NCI-H1694 (cell line): Measurements from ENCODE around the gene WDR7.
A peak's percentile ranks its signal among the peaks of the same experiment; 100 is the strongest.

ENCODE experiments used
- DNase-seq: peaks from one replicate; lab custom pipeline; 2025; lab: John Stamatoyannopoulos, UW

Gene WDR7

GRCh38 chr18:56650944-56651770 lies at the start of gene WDR7:
WDR7 (plus strand) TSS chr18:56651359; CDS start chr18:56672516, 21,157 bp downstream.
- peak; percentile 91 for DNase-seq

GRCh38 chr18:56606618-56607017 lies 44.5 kb upstream of the WDR7 start:
- DNase-seq = no peak

DNA sequence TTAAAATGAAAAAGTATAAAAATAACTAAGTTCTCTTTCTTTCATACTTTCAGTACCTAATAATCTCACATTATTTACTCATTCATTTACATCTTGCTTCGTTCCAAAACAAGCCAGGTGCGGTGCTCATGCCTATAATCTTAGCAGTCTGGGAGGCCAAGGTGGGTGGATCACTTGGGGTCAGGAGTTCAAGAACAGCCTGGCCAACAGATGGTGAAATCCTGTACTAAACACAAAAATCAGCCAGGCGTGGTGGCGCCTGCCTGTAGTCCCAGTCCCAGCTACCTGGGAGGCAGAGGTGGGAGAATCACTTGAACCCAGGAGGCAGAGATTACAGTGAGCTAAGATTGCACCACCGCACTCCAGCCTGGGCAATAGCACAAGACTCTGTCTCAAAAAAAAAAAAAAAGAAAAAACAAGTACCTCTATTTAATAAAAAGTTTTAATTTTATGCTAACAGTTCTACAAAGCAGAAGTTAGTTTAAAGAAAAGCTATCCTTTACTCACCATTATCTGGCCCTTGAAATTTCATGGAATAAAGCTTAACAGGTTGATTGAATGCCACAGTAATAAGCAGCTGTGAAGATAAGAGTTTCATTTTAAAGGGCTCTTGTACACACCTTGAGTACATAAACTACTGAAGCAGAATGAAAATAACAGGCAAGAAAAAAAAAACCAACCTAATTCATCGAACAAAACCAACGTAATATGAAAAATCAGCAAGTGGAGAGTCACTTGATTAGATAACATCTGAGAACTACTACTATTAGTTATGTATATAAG lies 35.2 kb upstream of the WDR7 start:
- no peak for DNase-seq

DNA sequence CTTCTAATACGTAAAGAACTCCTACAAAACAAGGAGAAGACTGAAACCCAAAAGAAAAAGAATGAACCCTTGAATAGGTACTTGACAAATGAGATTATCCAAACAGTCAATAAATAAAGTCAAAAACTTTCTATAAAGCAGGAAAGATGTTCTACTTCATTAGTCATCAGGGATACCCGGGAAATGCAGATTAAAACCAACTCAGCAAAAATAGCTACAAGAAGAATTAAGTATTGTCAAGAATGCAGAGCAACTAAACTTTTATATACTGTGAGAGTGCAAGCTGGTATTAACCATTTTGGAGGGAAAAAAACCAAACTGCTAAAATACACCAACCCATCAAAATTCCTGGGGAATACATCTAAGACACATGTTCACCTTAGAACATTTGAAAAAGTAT lies 23.2 kb upstream of the WDR7 start:
- no peak for DNase-seq

DNA sequence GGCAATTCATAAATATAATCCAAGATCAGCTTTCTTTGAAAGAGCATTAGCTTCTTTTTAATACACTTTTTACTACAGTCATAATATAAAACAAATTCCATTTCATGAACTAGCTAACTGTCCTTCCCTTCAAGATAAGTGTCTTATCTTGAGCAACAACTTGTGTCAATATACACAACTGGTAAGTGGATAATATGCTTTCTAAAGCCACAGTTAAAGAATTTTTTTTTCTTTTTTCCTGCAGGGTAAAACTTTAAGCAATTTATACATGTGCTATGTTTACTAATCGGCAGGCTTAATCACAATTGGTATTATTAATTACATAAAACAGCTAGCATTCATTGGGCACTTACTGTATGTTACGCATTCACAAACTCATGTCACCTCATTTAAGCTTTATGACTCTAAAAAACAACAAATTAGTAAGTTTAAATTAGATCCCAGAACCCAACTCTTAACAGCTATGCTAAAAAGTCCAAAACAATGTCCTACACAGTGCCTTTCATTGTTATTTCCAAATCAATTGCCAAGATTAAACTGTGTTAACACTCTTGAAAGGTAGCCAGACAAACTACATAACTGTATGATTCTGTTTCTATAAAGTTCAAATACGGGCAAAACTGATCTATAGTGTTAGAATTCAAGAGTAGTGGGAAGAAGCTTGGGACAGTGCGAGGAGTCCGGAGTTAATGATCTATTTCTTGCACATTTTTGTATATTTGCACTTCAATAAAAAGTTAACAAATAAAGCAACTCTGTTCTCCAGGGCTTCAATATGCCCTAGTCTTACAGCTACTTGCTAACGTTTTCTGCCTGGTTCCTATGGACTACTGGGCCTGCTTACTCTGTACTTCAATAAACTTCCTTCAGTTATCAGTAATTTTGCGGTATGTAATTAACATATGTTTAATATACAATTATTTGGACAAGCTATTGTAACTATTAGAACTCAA lies 18.8 kb upstream of the WDR7 start:
- no peak for DNase-seq

- no peak for DNase-seq
These were observed 16.2 kb upstream of the WDR7 start for GRCh38 chr18:56635007-56635406.

- DNase-seq = no peak
These were observed 14.0 kb upstream of the WDR7 start for GRCh38 chr18:56637176-56637575.

DNA sequence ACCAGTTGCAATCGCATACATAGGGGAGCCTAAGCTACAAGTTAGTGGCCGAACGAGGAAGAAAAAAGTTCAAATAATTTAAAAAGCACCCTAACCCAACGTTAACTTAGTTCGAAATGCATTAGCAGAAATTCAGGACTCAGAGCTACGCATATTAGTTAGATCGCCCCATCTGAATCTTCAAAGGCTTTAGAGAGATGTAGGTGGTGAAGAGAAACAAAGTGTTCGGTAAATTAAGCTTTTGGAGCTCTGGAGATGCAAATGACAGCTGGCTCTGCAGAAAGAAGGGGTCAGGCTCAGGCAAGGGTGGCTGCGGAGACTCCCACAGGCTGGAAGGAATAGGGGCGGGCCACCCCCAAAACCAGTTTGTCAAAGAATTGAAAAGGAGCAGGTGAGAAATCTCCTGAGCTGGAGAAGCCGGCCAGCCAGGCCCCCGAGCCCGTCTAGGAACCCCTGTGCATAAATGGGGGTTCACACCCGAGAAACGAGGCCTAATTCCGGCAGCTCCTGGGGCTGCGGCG lies 13.4 kb upstream of the WDR7 start:
- no peak for DNase-seq

DNA sequence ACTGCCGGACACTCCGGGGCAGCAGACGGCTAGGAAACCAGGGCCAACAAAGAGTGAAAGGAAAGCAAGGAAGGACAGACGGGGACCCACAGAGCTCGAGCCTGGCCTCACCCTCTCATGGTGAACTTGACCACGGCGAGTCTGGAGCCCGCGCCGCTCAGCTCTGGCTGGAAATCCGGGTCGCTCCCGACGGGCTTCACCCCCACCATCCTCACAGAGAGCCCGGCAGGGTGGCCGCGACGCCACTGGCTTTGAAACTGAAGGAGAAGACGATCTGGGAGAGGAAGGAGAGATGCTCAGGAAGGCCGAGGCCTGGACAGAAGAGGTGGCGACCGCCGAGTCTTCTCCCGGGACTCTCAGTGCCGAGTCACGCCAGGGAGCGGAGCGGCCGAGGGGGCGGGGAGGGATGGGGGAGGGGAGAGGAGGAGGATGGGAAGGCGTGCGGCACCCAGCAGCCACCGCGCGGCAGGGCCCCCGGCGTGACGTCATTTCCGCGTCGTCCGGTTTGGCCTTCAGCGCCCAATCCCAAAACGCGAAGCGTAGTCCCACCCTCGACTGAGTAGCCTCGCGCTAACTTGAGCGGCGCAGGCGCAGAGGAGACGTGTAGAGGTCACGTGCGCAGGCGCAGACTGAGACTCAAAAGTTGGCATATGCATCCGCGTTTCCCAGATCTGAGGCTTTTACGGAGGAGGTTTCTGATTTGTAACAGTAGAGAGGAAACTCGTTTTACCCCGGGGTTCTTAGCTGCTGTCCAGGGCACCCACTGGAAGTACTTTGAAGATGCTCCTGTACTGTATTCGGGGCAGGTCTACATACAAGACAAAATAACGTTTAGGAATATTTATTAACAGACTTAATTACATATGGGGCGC lies 12.7 kb upstream of the WDR7 start, which contains the start of gene TXNL1:
Gene TXNL1 (minus strand): TSS at position 361 of the 872 bp plus-strand sequence. CDS start 152 bp downstream, at position 209.
- DNase-seq = peak; percentile 94

GRCh38 chr18:56639104-56639381 lies 12.1 kb upstream of the WDR7 start:
- no peak for DNase-seq

- DNase-seq = no peak
These were observed 11.6 kb upstream of the WDR7 start for GRCh38 chr18:56639571-56639970.

GRCh38 chr18:56641714-56642337 lies 9.3 kb upstream of the WDR7 start:
- no peak for DNase-seq

GRCh38 chr18:56643381-56643780 lies 7.8 kb upstream of the WDR7 start:
- no peak for DNase-seq

DNA sequence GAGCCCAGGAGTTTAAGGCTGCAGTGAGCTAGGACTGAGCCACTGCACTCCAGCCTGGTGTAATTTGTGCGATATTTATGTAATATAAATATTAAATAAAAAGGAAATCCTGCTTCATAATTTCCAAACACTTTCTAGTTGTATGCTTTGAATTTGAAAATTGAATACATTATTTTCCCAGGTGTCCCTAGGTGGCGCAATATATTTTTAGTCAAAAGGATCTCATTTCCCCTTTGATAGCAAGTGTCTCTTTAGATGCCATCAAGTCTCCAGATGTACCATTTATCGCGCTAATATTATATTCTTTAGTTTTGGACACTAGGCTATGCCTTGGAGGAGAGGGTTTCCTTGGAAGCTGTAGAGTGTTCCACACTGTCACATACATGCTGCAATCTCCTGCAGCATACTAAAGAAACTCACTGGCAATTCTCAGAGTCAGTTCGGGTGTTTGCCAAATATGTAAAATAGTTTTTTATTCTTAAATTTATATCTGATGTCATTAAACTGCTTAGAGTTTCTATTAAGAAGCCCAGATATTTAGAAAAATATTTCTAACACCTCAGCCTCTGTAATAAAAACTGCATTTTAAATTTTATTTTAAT lies 5.6 kb upstream of the WDR7 start:
- DNase-seq = peak; percentile 36

- no peak for DNase-seq
These were observed 4.1 kb upstream of the WDR7 start for GRCh38 chr18:56647071-56647470.

DNA sequence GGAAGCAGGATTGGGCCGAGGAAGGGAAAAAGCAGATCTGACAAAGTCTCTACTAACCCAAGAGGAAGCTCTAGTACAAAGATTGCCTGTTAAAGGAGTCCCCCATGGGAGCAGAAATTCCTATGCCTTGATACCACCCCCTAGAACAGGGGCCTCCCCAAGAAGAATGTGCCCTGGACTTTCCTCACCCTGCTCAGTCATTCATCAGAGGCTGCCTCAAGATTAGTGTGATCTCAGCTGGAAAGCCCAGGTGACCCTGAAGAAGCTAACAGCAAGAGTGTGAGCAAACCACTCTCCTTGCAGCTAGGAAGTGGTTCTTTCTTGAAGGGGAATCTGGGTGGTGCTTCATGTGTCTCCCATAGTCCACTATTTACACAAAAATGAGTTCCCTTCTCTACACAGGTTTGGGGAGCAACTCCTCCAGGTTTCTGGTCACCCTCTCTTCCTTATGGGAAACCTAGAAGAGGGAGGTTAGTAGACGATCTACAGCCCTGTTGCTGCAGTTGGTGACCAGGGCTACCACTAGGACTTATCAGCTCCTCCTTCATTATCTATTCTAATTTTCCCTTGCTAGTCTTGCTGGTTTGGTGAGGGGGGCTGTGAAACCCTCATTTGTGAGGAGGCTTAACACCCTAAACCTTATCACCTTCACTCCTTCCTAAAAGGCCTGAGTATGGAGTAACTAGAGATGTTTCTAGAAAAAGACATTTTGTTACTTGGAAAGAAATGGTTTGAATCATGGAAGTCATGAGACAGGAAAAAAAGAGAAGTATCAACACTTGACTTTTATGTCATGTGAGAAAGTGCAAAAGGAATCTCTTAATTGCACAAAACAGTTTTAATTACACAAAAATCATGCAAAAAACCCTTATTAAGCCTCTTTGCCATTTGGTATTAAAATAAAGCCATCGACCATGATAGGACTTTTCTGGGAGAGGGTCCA lies 2.9 kb upstream of the WDR7 start:
- DNase-seq = no peak

DNA sequence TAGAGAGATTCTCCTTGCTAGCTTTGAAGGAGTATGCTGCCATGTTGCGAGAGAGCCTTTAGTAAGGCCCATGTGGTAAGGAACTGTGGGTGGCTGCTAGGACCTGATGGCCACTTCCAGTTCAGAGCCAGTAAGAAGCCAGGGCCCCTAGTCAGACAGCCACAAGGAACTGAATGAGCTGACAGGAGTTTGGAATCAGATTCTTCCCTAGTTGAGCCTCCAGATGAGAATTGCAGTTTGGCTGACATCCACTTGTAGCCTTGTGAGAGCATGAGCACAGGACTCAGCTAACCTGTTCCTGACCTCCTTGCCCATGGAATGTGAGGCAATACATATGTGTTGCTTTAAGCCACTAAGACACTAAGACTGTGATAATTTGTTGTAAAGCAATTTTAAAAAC lies 1.2 kb upstream of the WDR7 start:
- no peak for DNase-seq

GRCh38 chr18:56651771-56652092 lies 573 bp downstream of the WDR7 start:
- no peak for DNase-seq

DNA sequence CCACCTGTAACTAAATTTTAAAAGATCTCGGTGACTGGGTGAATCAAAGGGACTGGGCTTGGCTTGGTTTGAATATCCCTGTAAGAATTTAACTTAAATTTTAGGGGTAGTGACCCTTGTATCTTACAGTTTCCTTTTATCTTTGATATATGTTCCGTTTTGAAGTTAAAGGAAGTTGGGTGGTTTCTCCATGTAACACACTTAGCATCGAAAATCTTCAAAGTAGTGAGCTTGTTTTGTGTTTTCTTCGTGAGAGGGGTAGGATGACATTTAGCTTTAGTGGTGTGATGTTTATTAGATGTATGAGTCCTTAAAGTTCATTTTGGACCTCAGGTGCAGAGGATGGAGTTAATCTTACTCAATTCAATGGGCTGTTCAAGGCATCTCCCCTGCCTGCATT lies 1.6 kb downstream of the WDR7 start:
- DNase-seq = no peak
